Measurements from ENCODE around the gene SLC22A23.

The SLC22A23 gene

GRCh38 chr6:3226042-3226441 lies 230.8 kb downstream of the SLC22A23 start:
- Histone ChIP-seq H3K4me1 (ENCODE audit: insufficient read depth, low read length) (no peaks in the 10 kb centered on the region), H3K9ac (ENCODE audit: low read depth, low read length) (no peak overlapping the region), H2AFZ (ENCODE audit: low read depth, low read length) (no peak overlapping the region), H3K4me3 (ENCODE audit: low read depth in 1 of 2, low read length in 2 of 2) (no peak overlapping the region), H3K36me3 (ENCODE audit: insufficient read depth, low read length) (no peaks in the 10 kb centered on the region), H3K9me3 (ENCODE audit: insufficient read depth, low read length, severe bottlenecking) (no peaks in the 10 kb centered on the region), H3K27ac (ENCODE audit: low read length) (no peak overlapping the region), H3K27me3 (ENCODE audit: insufficient read depth, low read length, poor library complexity) (peaks cover 11% of the 10 kb centered on the region), H4K20me1 (ENCODE audit: insufficient read depth, low read length) (no peaks in the 10 kb centered on the region), H3K4me2 (ENCODE audit: insufficient read depth, low read length) (no peak overlapping the region), H3K79me2 (ENCODE audit: insufficient read depth, low read length) (no peaks in the 10 kb centered on the region)
- DNase-seq (no peak), ATAC-seq (ENCODE audit: insufficient read depth, low read depth) (no peak)
- TF ChIP-seq EZH2 (IDR thresholded peaks at IDR 0.05; ENCODE audit: borderline replicate concordance, low read depth, low read length, severe bottlenecking) (no peak), CTCF (IDR thresholded peaks at IDR 0.05; ENCODE audit: borderline replicate concordance, extremely low read depth, low read length, poor library complexity, severe bottlenecking) (no peak)

GRCh38 chr6:3222506-3223038 lies 234.3 kb downstream of the SLC22A23 start:
- Histone ChIP-seq H3K27me3 (ENCODE audit: insufficient read depth, low read length, poor library complexity) (peaks cover 17% of the 10 kb centered on the region), H3K9me3 (ENCODE audit: insufficient read depth, low read length, severe bottlenecking) (no peaks in the 10 kb centered on the region), H3K27ac (ENCODE audit: low read length) (no peak overlapping the region), H3K4me2 (ENCODE audit: insufficient read depth, low read length) (no peak overlapping the region), H4K20me1 (ENCODE audit: insufficient read depth, low read length) (no peaks in the 10 kb centered on the region), H3K36me3 (ENCODE audit: insufficient read depth, low read length) (no peaks in the 10 kb centered on the region), H2AFZ (ENCODE audit: low read depth, low read length) (no peak overlapping the region), H3K4me3 (ENCODE audit: low read depth in 1 of 2, low read length in 2 of 2) (no peak overlapping the region), H3K9ac (ENCODE audit: low read depth, low read length) (no peak overlapping the region), H3K4me1 (ENCODE audit: insufficient read depth, low read length) (no peaks in the 10 kb centered on the region), H3K79me2 (ENCODE audit: insufficient read depth, low read length) (no peaks in the 10 kb centered on the region)
- TF ChIP-seq EZH2 (IDR thresholded peaks at IDR 0.05; ENCODE audit: borderline replicate concordance, low read depth, low read length, severe bottlenecking) (no peak), CTCF (IDR thresholded peaks at IDR 0.05; ENCODE audit: borderline replicate concordance, extremely low read depth, low read length, poor library complexity, severe bottlenecking) (no peak)
- DNase-seq (no peak), ATAC-seq (ENCODE audit: insufficient read depth, low read depth) (no peak)

- no peak for TF ChIP-seq CTCF (IDR thresholded peaks at IDR 0.05; ENCODE audit: borderline replicate concordance, extremely low read depth, low read length, poor library complexity, severe bottlenecking)
- TF ChIP-seq EZH2 (IDR thresholded peaks at IDR 0.05; ENCODE audit: borderline replicate concordance, low read depth, low read length, severe bottlenecking) = no peak
- H4K20me1 ChIP-seq (ENCODE audit: insufficient read depth, low read length) = no peaks in the 10 kb centered on the region
- no peak overlapping the region for H2AFZ ChIP-seq (ENCODE audit: low read depth, low read length)
- no peak overlapping the region for H3K4me3 ChIP-seq (ENCODE audit: low read depth in 1 of 2, low read length in 2 of 2)
- ATAC-seq (ENCODE audit: insufficient read depth, low read depth) = no peak
- H3K9ac ChIP-seq (ENCODE audit: low read depth, low read length) = no peak overlapping the region
- H3K36me3 ChIP-seq (ENCODE audit: insufficient read depth, low read length) = no peaks in the 10 kb centered on the region
- H3K27ac ChIP-seq (ENCODE audit: low read length) = no peak overlapping the region
- H3K27me3 ChIP-seq (ENCODE audit: insufficient read depth, low read length, poor library complexity) = peaks cover 17% of the 10 kb centered on the region
- no peak overlapping the region for H3K4me2 ChIP-seq (ENCODE audit: insufficient read depth, low read length)
- H3K9me3 ChIP-seq (ENCODE audit: insufficient read depth, low read length, severe bottlenecking) = no peaks in the 10 kb centered on the region
- no peaks in the 10 kb centered on the region for H3K4me1 ChIP-seq (ENCODE audit: insufficient read depth, low read length)
- no peak for DNase-seq
- no peaks in the 10 kb centered on the region for H3K79me2 ChIP-seq (ENCODE audit: insufficient read depth, low read length)
Measured at GRCh38 chr6:3221578-3221977, 235.3 kb downstream of the SLC22A23 start.

- no peaks in the 10 kb centered on the region for H3K79me2 ChIP-seq (ENCODE audit: insufficient read depth, low read length)
- H4K20me1 ChIP-seq (ENCODE audit: insufficient read depth, low read length) = no peaks in the 10 kb centered on the region
- H3K4me1 ChIP-seq (ENCODE audit: insufficient read depth, low read length) = no peaks in the 10 kb centered on the region
- no peak for DNase-seq
- H2AFZ ChIP-seq (ENCODE audit: low read depth, low read length) = no peak overlapping the region
- no peaks in the 10 kb centered on the region for H3K36me3 ChIP-seq (ENCODE audit: insufficient read depth, low read length)
- no peak overlapping the region for H3K27ac ChIP-seq (ENCODE audit: low read length)
- H3K27me3 ChIP-seq (ENCODE audit: insufficient read depth, low read length, poor library complexity) = peaks cover 14% of the 10 kb centered on the region
- no peak for TF ChIP-seq CTCF (IDR thresholded peaks at IDR 0.05; ENCODE audit: borderline replicate concordance, extremely low read depth, low read length, poor library complexity, severe bottlenecking)
- no peak for TF ChIP-seq EZH2 (IDR thresholded peaks at IDR 0.05; ENCODE audit: borderline replicate concordance, low read depth, low read length, severe bottlenecking)
- no peaks in the 10 kb centered on the region for H3K9me3 ChIP-seq (ENCODE audit: insufficient read depth, low read length, severe bottlenecking)
- no peak overlapping the region for H3K4me3 ChIP-seq (ENCODE audit: low read depth in 1 of 2, low read length in 2 of 2)
- no peak overlapping the region for H3K4me2 ChIP-seq (ENCODE audit: insufficient read depth, low read length)
- no peak overlapping the region for H3K9ac ChIP-seq (ENCODE audit: low read depth, low read length)
- ATAC-seq (ENCODE audit: insufficient read depth, low read depth) = no peak
Measured at GRCh38 chr6:3220366-3220765, 236.5 kb downstream of the SLC22A23 start.

Data from DND-41 (cell line).